Measurements from ENCODE around the gene HSPA4L.

HSPA4L gene

GRCh38 chr4:127782275-127783025 is at the start of gene HSPA4L:
Gene HSPA4L, plus strand, starts transcription at chr4:127782322. Its CDS starts 229 bp downstream, at chr4:127782551.
- H3K36me3 ChIP-seq (ENCODE audit: control insufficient read depth, insufficient read depth, low read length, severe bottlenecking), result no peaks in the 10 kb centered on the region
- H3K27me3 ChIP-seq (replicated peaks; ENCODE audit: control insufficient read depth, insufficient read depth, low read length), result no peaks in the 10 kb centered on the region
- H3K4me1 ChIP-seq (ENCODE audit: control insufficient read depth, insufficient read depth, low read length), result peaks cover 5% of the 10 kb centered on the region
- DNase-seq (ENCODE audit: low read depth), result peak; percentile 78
- peak within 1 kb of the TSS; percentile 90 for H3K4me3 ChIP-seq (ENCODE audit: low read length)
- peak within 1 kb of the TSS; percentile 84 for H3K9ac ChIP-seq (ENCODE audit: low read length)
- H3K9me3 ChIP-seq (ENCODE audit: control insufficient read depth, low read length), result no peaks in the 10 kb centered on the region

GRCh38 chr4:127732623-127733328 is 49.3 kb upstream of the HSPA4L start:
- no peaks in the 10 kb centered on the region for H3K27me3 ChIP-seq (replicated peaks; ENCODE audit: control insufficient read depth, insufficient read depth, low read length)
- H3K9ac ChIP-seq (ENCODE audit: low read length), result no peak overlapping the region
- H3K4me1 ChIP-seq (ENCODE audit: control insufficient read depth, insufficient read depth, low read length), result no peaks in the 10 kb centered on the region
- DNase-seq (ENCODE audit: low read depth), result peak; percentile 78
- no peaks in the 10 kb centered on the region for H3K9me3 ChIP-seq (ENCODE audit: control insufficient read depth, low read length)
- no peak overlapping the region for H3K4me3 ChIP-seq (ENCODE audit: low read length)
- no peaks in the 10 kb centered on the region for H3K36me3 ChIP-seq (ENCODE audit: control insufficient read depth, insufficient read depth, low read length, severe bottlenecking)

- Histone ChIP-seq H3K36me3 (ENCODE audit: control insufficient read depth, insufficient read depth, low read length, severe bottlenecking) (no peaks in the 10 kb centered on the region), H3K27me3 (replicated peaks; ENCODE audit: control insufficient read depth, insufficient read depth, low read length) (no peaks in the 10 kb centered on the region), H3K9me3 (ENCODE audit: control insufficient read depth, low read length) (no peaks in the 10 kb centered on the region), H3K9ac (ENCODE audit: low read length) (no peak overlapping the region), H3K4me1 (ENCODE audit: control insufficient read depth, insufficient read depth, low read length) (no peaks in the 10 kb centered on the region), H3K4me3 (ENCODE audit: low read length) (no peak overlapping the region)
- DNase-seq (ENCODE audit: low read depth), result no peak
Observed at GRCh38 chr4:127734976-127735375, 47.1 kb upstream of the HSPA4L start.

- no peaks in the 10 kb centered on the region for H3K36me3 ChIP-seq (ENCODE audit: control insufficient read depth, insufficient read depth, low read length, severe bottlenecking)
- H3K9me3 ChIP-seq (ENCODE audit: control insufficient read depth, low read length), result peaks cover 5% of the 10 kb centered on the region
- no peaks in the 10 kb centered on the region for H3K4me1 ChIP-seq (ENCODE audit: control insufficient read depth, insufficient read depth, low read length)
- H3K27me3 ChIP-seq (replicated peaks; ENCODE audit: control insufficient read depth, insufficient read depth, low read length), result no peaks in the 10 kb centered on the region
- H3K4me3 ChIP-seq (ENCODE audit: low read length), result no peak overlapping the region
- no peak overlapping the region for H3K9ac ChIP-seq (ENCODE audit: low read length)
- DNase-seq (ENCODE audit: low read depth), result no peak
Observed at GRCh38 chr4:127737295-127737694, 44.8 kb upstream of the HSPA4L start.

GRCh38 chr4:127741247-127741646 is 40.9 kb upstream of the HSPA4L start:
- Histone ChIP-seq H3K4me1 (ENCODE audit: control insufficient read depth, insufficient read depth, low read length) (no peaks in the 10 kb centered on the region), H3K27me3 (replicated peaks; ENCODE audit: control insufficient read depth, insufficient read depth, low read length) (no peaks in the 10 kb centered on the region), H3K4me3 (ENCODE audit: low read length) (no peak overlapping the region), H3K9me3 (ENCODE audit: control insufficient read depth, low read length) (peaks cover 6% of the 10 kb centered on the region), H3K36me3 (ENCODE audit: control insufficient read depth, insufficient read depth, low read length, severe bottlenecking) (no peaks in the 10 kb centered on the region), H3K9ac (ENCODE audit: low read length) (no peak overlapping the region)
- DNase-seq (ENCODE audit: low read depth), result no peak

- no peaks in the 10 kb centered on the region for H3K36me3 ChIP-seq (ENCODE audit: control insufficient read depth, insufficient read depth, low read length, severe bottlenecking)
- H3K27me3 ChIP-seq (replicated peaks; ENCODE audit: control insufficient read depth, insufficient read depth, low read length), result no peaks in the 10 kb centered on the region
- DNase-seq (ENCODE audit: low read depth), result no peak
- H3K4me3 ChIP-seq (ENCODE audit: low read length), result no peak overlapping the region
- H3K9me3 ChIP-seq (ENCODE audit: control insufficient read depth, low read length), result peaks cover 11% of the 10 kb centered on the region
- H3K4me1 ChIP-seq (ENCODE audit: control insufficient read depth, insufficient read depth, low read length), result no peaks in the 10 kb centered on the region
- H3K9ac ChIP-seq (ENCODE audit: low read length), result no peak overlapping the region
Observed at GRCh38 chr4:127747883-127748282, 34.2 kb upstream of the HSPA4L start.

GRCh38 chr4:127748957-127749356 is 33.2 kb upstream of the HSPA4L start:
- H3K9me3 ChIP-seq (ENCODE audit: control insufficient read depth, low read length), result peaks cover 11% of the 10 kb centered on the region
- no peak overlapping the region for H3K4me3 ChIP-seq (ENCODE audit: low read length)
- no peaks in the 10 kb centered on the region for H3K27me3 ChIP-seq (replicated peaks; ENCODE audit: control insufficient read depth, insufficient read depth, low read length)
- no peaks in the 10 kb centered on the region for H3K4me1 ChIP-seq (ENCODE audit: control insufficient read depth, insufficient read depth, low read length)
- no peak overlapping the region for H3K9ac ChIP-seq (ENCODE audit: low read length)
- no peak for DNase-seq (ENCODE audit: low read depth)
- H3K36me3 ChIP-seq (ENCODE audit: control insufficient read depth, insufficient read depth, low read length, severe bottlenecking), result no peaks in the 10 kb centered on the region

- Histone ChIP-seq H3K9ac (ENCODE audit: low read length) (no peak overlapping the region), H3K36me3 (ENCODE audit: control insufficient read depth, insufficient read depth, low read length, severe bottlenecking) (no peaks in the 10 kb centered on the region), H3K4me3 (ENCODE audit: low read length) (no peak overlapping the region), H3K4me1 (ENCODE audit: control insufficient read depth, insufficient read depth, low read length) (no peaks in the 10 kb centered on the region), H3K27me3 (replicated peaks; ENCODE audit: control insufficient read depth, insufficient read depth, low read length) (no peaks in the 10 kb centered on the region), H3K9me3 (ENCODE audit: control insufficient read depth, low read length) (peaks cover 3% of the 10 kb centered on the region)
- no peak for DNase-seq (ENCODE audit: low read depth)
Observed at GRCh38 chr4:127756906-127757305, 25.2 kb upstream of the HSPA4L start.

- Histone ChIP-seq H3K4me3 (ENCODE audit: low read length) (no peak overlapping the region), H3K9ac (ENCODE audit: low read length) (no peak overlapping the region), H3K36me3 (ENCODE audit: control insufficient read depth, insufficient read depth, low read length, severe bottlenecking) (no peaks in the 10 kb centered on the region), H3K27me3 (replicated peaks; ENCODE audit: control insufficient read depth, insufficient read depth, low read length) (no peaks in the 10 kb centered on the region), H3K9me3 (ENCODE audit: control insufficient read depth, low read length) (peaks cover 3% of the 10 kb centered on the region), H3K4me1 (ENCODE audit: control insufficient read depth, insufficient read depth, low read length) (no peaks in the 10 kb centered on the region)
- no peak for DNase-seq (ENCODE audit: low read depth)
Observed at GRCh38 chr4:127759228-127759820, 22.8 kb upstream of the HSPA4L start.

GRCh38 chr4:127759893-127760292 is 22.2 kb upstream of the HSPA4L start:
- DNase-seq (ENCODE audit: low read depth), result no peak
- Histone ChIP-seq H3K36me3 (ENCODE audit: control insufficient read depth, insufficient read depth, low read length, severe bottlenecking) (no peaks in the 10 kb centered on the region), H3K27me3 (replicated peaks; ENCODE audit: control insufficient read depth, insufficient read depth, low read length) (no peaks in the 10 kb centered on the region), H3K9me3 (ENCODE audit: control insufficient read depth, low read length) (peaks cover 3% of the 10 kb centered on the region), H3K4me1 (ENCODE audit: control insufficient read depth, insufficient read depth, low read length) (no peaks in the 10 kb centered on the region), H3K9ac (ENCODE audit: low read length) (no peak overlapping the region), H3K4me3 (ENCODE audit: low read length) (no peak overlapping the region)

- no peaks in the 10 kb centered on the region for H3K27me3 ChIP-seq (replicated peaks; ENCODE audit: control insufficient read depth, insufficient read depth, low read length)
- H3K4me1 ChIP-seq (ENCODE audit: control insufficient read depth, insufficient read depth, low read length), result no peaks in the 10 kb centered on the region
- no peak for DNase-seq (ENCODE audit: low read depth)
Observed at GRCh38 chr4:127771535-127772275, 10.4 kb upstream of the HSPA4L start.

More at GRCh38 chr4:127771535-127772275, 10.4 kb upstream of the HSPA4L start:
- Histone ChIP-seq H3K4me3 (ENCODE audit: low read length) (no peak overlapping the region), H3K9me3 (ENCODE audit: control insufficient read depth, low read length) (no peaks in the 10 kb centered on the region), H3K36me3 (ENCODE audit: control insufficient read depth, insufficient read depth, low read length, severe bottlenecking) (no peaks in the 10 kb centered on the region), H3K9ac (ENCODE audit: low read length) (no peak overlapping the region)

Measured in adipocyte (in vitro differentiated cells).